ENCODE data around the gene TCP11X2. TPM values are rescaled to one million over a fixed set of nuclear protein-coding genes. Genes with fewer than 3 reads are reported as not detected.
"Not testable (repeated sequence)": the region's sequence is repeated elsewhere in the genome, so short reads cannot be mapped to it uniquely, and the experiment has no call there.

TCP11X2 gene
- polyA plus RNA-seq (2014; cell fraction: cytosol; rRNA removed), result 0.21 and 0.23 TPM in 2 replicates
- polyA plus RNA-seq (2014; cell fraction: nucleus; rRNA removed), result 2.5 and 3.5 TPM in 2 replicates

DNA sequence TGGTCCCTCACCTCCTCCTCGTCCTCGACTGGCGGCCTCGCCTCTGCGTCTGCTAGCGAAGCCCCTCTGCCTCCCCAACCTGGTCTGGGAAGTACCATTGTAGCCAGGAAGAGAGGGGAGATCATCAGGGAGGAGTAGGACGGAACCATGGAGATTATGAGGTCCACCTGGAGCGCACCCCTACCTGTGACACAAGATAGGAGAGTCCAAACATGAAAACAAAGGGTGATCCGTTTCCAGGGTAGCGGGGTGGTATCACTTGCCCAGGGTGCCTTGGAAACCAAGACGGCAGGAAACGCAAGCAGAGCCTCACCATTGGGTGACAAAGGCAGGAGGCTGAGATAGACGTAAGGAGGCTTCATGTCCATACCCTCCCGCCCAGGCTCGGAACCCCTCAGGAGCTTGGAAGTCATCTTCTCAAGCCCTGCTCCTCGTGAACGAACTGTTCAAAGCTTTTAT, at the start of gene TCP11X2:
Gene TCP11X2 (minus strand): TSS at position 51 of the 459 bp plus-strand sequence.
- not testable (repeated sequence) for DNase-seq (ENCODE audit: low spot score)

DNA sequence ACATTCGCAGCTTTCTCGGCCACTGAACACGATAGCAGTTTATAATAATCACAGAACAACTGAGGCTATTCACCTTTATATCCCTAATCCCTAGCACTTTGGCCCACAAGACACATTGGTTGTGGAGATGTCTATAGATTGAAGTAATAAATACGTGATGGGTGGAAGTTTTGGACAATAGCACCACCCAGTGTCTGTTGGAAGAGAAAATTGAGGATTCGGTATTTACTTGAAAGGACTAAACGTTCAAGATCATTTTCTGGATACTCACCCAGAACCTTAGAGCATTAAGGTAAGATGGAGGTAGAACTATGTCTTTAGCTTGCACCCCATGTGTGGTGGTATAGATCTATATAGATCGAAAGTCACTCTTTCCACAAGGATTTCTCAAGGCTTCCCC, 45.7 kb upstream of the TCP11X2 start:
- DNase-seq (ENCODE audit: low spot score), result peak; percentile 46

DNA sequence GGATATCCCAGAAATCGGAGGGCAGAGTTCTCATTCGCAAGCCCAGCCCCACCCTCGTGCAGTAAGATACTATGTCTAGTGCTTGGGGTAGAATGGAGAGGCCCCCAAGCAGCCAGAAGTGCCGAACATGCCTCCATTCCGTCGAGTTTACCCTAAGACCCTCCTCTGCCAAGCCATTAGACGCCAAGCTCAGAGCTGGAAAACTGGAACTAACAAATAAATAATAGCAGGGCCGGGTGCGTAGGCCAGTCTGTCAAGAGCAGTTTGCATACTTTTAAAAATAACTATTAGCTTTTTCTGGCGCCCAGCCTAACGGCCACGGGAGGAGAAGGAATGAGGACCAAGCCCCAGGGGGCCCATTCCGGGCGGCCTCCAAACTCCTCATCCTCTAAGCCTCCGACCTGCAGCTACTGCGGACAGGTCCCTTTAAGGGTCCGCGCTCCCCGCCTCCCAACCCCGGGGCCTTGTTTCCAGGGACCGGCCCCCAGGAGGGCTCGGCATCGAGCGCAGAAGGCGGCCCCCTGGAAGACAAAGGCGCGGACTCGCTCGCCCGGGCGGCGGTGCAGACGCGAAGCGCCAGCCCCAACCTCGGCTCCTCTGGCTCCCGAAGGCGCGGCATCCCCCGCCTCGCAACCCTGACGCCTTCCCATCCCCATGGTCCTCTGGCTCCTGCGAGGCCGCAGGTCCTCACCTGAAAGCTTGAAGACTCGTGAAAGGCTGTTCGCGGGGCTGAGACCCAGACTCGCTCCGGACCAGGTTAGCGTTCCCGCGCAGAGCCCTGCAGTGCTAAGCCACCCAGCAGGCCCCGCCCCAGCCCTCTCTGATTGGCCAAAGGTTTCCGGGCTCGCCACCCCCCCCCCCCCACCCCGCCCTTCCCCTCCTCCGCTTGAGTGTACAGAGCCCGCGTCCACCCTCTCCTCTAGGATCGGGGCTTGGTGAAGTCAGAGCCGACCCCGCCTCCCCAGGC, 44.6 kb upstream of the TCP11X2 start, which contains the start of gene TMSB15A:
Gene TMSB15A (minus strand): TSS at position 765 of the 967 bp plus-strand sequence.
- peak; percentile 75 for DNase-seq (ENCODE audit: low spot score)

DNA sequence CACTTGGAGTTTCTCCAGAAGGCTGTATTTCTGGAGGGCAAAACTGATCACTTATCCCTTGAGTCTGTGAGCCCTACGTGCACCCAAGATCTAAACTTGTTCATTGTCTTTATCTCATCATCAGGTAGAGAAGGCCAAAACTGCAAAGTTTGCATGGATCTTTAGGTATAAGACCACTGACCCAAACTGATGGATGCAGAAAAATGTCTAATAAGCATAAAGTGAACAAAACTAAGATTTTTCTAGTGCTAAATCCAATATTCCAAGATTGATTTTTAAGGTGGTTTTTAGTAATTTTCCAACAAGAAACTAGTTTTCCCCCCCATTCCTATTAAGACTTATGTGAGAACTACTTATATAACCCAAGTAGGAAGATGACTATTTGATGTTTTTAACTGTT, 42.9 kb upstream of the TCP11X2 start:
- no peak for DNase-seq (ENCODE audit: low spot score)

DNA sequence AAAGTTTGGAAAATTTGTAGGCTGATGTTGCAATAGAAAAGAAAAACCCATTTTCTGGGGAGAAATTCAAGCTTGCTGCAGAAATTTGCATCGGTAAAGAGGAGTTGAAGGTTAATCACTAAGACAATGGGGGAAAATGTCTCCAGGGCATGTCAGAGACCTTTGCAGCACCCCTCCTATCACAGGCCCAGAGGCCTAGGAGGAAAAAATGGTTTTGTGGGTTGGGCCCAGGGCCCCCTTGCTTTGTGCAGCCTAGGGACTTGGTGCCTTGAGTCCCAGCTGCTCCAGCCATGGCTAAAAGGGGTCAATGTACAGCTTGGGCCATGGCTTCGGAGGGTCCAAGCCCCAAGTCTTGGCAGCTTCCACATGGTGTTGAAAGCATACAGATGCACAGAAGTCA, 27.1 kb upstream of the TCP11X2 start:
- no peak for DNase-seq (ENCODE audit: low spot score)

DNA sequence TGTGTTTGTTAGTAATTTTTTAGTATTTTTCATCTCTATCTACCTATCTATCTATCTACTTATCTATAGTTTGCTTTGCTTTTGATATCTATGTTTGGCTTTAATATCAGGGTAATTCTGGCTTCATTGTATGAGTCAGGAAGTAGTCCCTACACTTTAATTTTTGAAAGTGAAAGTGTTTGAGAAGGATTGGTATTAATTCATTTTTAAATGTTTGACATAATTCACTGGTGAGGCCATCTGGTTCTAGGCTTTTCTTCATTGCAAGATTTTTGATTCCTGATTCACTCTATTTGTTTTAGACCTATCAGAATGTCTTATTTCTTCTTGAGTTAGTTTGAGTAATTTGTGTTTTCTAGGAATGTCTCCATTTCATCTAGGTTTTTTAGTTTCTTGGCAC, 20.2 kb upstream of the TCP11X2 start:
- no peak for DNase-seq (ENCODE audit: low spot score)

DNA sequence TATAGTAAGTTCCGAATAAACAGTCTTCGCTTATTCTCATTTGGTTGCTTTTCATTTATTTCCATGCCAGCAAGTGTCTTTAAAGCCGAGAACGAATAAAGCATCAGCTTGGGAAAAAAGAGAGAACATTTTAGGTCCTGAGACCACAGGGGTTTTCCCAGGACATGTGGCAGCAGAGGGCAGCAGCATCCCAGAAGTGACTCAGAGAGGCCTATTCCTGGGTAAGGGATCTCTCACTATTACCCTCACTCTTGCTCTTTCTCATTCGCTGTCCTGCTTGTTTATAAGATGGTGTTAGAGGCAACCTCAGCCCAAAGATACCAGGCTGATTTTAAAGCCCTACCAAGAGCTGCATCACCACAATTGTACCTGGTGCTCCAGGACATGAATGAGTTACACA, 7.2 kb upstream of the TCP11X2 start:
- not testable (repeated sequence) for DNase-seq (ENCODE audit: low spot score)

DNA sequence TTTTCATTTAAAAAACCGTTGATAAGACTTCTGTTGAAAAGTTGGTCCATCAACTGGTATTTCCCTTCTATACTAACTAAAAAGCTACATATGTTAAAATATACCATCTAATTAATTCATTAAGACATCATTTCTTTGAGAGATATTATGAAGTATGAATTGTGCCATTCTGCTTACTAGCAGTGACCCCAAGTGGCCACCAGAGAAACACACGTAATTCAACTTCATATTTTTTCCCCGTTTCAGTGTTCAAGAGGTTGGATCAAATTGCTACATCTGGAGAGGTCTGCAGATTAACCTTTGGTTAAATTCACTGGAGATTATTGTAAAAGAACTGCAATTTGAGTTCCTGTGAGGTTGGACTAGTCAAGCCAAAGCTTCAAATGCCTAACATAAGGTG, 1.4 kb downstream of the TCP11X2 start:
- DNase-seq (ENCODE audit: low spot score), result not testable (repeated sequence)

DNA sequence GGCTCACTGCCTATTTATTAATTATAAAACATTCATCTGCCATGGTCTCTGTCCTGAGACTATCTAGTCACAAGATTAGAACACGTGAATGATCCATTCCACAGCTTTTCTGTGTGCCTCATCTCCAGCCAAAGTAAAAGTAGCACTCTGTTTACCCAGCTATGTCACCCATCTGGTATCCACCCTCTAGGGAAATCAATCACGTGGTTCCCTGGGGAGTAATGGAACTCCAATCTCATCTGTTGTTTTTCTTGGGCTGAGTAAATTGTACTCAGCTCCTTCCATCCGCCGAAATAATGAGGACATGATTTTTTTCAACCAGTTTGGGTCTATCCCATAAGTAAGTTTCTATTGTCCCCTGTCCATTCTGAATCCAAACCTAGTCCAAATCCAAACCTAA, 13.0 kb downstream of the TCP11X2 start:
- DNase-seq (ENCODE audit: low spot score), result not testable (repeated sequence)

DNA sequence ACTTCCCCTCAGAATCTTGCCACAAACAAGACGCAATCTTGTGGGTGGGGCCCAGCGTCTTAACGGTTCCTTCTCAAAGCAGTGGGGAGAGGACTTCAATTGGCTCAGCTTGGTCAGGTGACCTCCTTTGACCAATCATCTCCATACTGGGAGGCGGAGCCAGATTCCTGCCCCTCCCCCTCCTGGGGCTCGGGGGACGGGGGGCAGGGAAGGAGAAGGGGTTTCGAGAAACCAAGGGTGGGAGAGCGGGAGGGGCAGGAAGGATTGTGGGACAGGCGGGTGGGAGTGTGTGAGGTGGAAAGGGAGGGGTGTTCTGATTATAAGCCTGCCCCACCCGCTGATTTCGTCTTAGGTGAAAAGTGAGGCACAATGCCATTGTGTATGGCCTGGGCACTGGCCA, 31.7 kb downstream of the TCP11X2 start, which contains the start of gene NXF2B:
Gene NXF2B (minus strand): TSS at position 101 of the 400 bp plus-strand sequence. CDS start 59,972 bp downstream, outside the sequence.
- DNase-seq (ENCODE audit: low spot score), result not testable (repeated sequence)

DNA sequence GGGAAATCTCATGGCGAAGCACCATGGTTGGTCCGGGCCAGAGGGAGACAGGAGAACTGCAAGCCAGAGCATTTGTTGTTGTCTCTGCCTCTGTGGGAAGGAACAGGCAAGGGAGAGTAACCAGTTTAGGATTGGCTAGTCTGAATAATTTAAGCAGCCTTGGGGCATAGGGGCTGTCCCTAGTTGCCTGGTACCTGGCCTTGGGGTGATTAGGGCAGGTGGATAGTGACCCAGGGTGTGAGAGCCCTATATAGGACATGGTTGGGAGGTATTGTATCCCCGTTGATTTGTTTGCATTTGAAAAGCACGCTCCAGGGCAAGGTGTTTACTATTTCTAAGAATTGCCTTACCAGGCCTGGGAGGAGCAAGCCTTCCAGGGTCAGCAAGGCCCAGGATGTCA, 57.1 kb downstream of the TCP11X2 start:
- DNase-seq (ENCODE audit: low spot score), result not testable (repeated sequence)

Measured in SK-N-DZ (cell line).